Keratinocyte (primary cell): Measurements from ENCODE around the gene DOLPP1.

Experiments used
- EZH2 ChIP-seq: IDR thresholded peaks from one replicate; pipeline ENCODE4 v1.6.1; 2012; ENCODE audit warnings: inconsistent platforms, mild to moderate bottlenecking, low read length, moderate library complexity
- TF ChIP-seq, protein P1 (sequence below), 3 experiments: IDR thresholded peaks in 1 of 3; conservative IDR thresholded peaks in 1 of 3; optimal IDR thresholded peaks in 1 of 3; 2 replicates in 2 of 3; 3 replicates in 1 of 3; pipeline versions ENCODE3 to v1.5.1; 2011; ENCODE audit warnings: low read length in 3 of 3, mild to moderate bottlenecking in 3 of 3, moderate library complexity in 2 of 3, control low read depth in 1 of 3, inconsistent platforms in 1 of 3; ENCODE audit not compliant: insufficient read depth in 2 of 3; ENCODE audit errors: extremely low read depth in 1 of 3

DNA sequence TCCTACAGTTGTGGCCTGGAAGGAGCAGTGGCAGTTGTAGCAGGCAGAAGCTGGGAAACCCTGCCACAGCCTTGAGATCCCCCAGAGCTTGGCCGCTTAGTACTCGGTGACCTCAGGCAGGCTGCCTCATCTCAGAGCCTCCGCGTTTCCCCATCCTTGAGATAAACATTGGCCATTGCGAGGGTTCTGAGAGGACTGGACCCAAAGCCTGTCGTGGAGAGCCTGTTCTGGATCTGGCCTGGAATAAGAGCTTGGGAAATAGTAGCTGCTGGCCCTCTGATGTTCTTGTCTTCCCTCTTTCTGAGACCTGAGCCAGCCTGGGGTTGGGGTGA, 43.2 kb upstream of the DOLPP1 start:
- TF ChIP-seq, protein P1, sequence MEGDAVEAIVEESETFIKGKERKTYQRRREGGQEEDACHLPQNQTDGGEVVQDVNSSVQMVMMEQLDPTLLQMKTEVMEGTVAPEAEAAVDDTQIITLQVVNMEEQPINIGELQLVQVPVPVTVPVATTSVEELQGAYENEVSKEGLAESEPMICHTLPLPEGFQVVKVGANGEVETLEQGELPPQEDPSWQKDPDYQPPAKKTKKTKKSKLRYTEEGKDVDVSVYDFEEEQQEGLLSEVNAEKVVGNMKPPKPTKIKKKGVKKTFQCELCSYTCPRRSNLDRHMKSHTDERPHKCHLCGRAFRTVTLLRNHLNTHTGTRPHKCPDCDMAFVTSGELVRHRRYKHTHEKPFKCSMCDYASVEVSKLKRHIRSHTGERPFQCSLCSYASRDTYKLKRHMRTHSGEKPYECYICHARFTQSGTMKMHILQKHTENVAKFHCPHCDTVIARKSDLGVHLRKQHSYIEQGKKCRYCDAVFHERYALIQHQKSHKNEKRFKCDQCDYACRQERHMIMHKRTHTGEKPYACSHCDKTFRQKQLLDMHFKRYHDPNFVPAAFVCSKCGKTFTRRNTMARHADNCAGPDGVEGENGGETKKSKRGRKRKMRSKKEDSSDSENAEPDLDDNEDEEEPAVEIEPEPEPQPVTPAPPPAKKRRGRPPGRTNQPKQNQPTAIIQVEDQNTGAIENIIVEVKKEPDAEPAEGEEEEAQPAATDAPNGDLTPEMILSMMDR (optimal IDR thresholded peaks at IDR 0.05 in 1 of 3, IDR thresholded peaks at IDR 0.05 in 1 of 3, conservative IDR thresholded peaks at IDR 0.05 in 1 of 3; ENCODE audit: extremely low read depth in 1 of 3, insufficient read depth in 2 of 3, low read length in 3 of 3) = no peak
- TF ChIP-seq EZH2 = no peak
